GM18499 (cell line): ENCODE data around the gene NKX3-2.
A peak's percentile ranks its signal among the peaks of the same experiment; 100 is the strongest.
"Not testable (repeated sequence)": the region's sequence is repeated elsewhere in the genome, so short reads cannot be mapped to it uniquely, and the experiment has no call there.

Source experiments
- ATAC-seq: cut with Tn5 transposase; IDR thresholded peaks from one replicate; pipeline ENCODE4 v1.9.1; 2021; ENCODE audit warnings: moderate number of reproducible peaks; ENCODE audit not compliant: insufficient read depth, unreplicated experiment

NKX3-2 gene

GRCh38 chr4:13543839-13544605 is at the start of gene NKX3-2:
NKX3-2 (minus strand) TSS chr4:13544508; CDS start chr4:13544414, 94 bp downstream.
- no peak for ATAC-seq

GRCh38 chr4:13592220-13592619 is 47.9 kb upstream of the NKX3-2 start:
- no peak for ATAC-seq

GRCh38 chr4:13590766-13591165 is 46.5 kb upstream of the NKX3-2 start:
- no peak for ATAC-seq

- ATAC-seq = no peak
Measured at GRCh38 chr4:13588954-13589353, 44.6 kb upstream of the NKX3-2 start.

DNA sequence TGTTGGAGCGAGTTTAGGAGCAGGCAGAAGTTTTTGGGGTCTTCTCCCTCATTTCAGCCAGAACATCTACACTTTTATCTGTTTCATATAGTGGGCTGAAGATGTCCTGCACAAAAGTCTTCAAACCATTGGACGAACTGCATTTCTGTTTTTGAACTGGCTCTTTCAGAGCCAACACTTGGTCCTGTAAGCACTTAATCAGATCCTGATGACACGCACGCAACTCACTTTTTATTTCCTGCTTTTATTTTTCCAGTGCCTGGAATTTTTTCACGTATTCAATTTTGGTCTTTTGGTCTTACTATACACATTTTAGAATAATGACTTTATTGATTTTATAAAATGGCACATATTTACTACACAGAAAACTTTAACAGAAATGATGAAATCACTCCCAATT is 40.2 kb upstream of the NKX3-2 start:
- no peak for ATAC-seq

DNA sequence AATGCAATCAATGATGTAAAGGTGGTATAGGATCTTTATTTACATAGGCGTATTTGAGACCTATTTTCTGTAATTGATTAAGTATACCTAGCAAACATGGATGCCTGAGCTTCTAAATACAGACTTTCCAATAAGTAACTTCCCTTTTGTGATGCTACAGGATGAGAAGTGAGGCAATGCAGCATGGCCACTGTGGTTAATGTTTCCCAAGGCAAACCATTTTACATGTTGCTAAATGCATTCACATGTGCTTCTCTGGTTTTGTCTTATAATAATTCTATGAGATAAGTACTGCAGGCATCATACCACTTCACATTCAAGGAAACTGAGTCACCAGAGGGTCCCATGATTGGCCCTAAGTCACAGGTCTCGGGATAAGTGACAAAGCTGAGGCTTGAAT is 35.7 kb upstream of the NKX3-2 start:
- ATAC-seq = no peak

GRCh38 chr4:13577660-13578059 is 33.4 kb upstream of the NKX3-2 start:
- ATAC-seq = no peak

GRCh38 chr4:13570916-13571315 is 26.6 kb upstream of the NKX3-2 start:
- no peak for ATAC-seq

GRCh38 chr4:13567125-13567524 is 22.8 kb upstream of the NKX3-2 start:
- no peak for ATAC-seq

- ATAC-seq = no peak
Measured at GRCh38 chr4:13562876-13563275, 18.6 kb upstream of the NKX3-2 start.

DNA sequence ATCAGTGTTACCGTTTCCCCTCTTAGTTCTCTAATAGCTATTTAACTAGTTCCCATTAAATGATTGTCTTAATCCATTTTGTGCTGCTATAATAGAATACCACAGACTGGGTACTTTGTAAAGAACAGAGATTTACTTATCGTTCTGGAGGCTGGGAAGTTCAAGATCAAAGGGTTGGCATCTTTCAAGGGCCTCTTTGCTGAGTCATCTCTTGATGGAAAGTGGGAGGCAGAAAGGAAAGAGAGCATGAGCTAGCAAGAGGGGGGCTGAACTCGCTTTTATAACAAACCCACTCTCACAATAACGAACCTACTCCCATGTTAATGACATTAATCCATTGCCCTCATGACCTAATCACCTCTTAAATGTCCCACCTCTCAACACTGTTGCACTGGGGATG is 17.4 kb upstream of the NKX3-2 start:
- no peak for ATAC-seq

- not testable (repeated sequence) for ATAC-seq
Measured at GRCh38 chr4:13560111-13560510, 15.8 kb upstream of the NKX3-2 start.

DNA sequence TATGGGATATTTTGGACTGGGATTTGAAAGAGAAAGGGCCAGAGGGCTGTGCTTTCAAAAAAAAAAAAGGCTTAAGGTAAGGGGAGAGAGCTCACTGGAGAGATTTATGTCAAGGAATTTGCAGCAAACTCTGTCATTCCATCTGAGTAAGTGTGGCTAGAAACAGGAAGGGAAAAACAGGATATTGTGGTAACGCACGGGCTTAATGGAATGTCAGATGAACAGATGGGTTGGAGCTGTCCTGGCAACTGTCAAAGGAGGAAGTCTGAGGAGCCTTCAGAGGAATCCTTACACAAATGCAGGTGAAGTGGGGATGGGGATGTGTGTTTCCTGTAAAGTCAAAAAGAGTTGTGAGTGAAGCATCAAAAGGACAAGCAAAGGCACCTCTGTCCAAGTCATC is 15.1 kb upstream of the NKX3-2 start:
- ATAC-seq = no peak

DNA sequence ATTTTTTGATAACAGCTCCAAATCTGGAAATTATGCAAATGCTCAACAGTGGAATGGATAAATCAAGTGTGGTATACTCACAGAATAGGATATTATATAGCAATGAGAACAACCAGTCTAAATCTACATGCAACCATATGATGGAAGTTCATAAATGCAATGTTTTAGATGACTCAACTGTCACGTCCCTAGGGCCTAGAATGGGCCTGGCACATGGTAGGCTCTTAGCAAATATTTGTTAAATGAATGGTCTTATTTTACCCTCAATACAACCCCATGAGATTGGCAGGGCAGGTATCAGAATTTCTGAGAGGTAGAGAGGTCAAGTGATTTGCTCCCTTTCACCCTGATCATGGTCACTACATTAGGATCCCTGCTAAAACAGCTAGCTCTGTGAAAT is 14.6 kb upstream of the NKX3-2 start:
- no peak for ATAC-seq

- ATAC-seq = no peak
Measured at GRCh38 chr4:13555325-13555724, 11.0 kb upstream of the NKX3-2 start.

GRCh38 chr4:13553081-13553480 is 8.8 kb upstream of the NKX3-2 start:
- no peak for ATAC-seq

DNA sequence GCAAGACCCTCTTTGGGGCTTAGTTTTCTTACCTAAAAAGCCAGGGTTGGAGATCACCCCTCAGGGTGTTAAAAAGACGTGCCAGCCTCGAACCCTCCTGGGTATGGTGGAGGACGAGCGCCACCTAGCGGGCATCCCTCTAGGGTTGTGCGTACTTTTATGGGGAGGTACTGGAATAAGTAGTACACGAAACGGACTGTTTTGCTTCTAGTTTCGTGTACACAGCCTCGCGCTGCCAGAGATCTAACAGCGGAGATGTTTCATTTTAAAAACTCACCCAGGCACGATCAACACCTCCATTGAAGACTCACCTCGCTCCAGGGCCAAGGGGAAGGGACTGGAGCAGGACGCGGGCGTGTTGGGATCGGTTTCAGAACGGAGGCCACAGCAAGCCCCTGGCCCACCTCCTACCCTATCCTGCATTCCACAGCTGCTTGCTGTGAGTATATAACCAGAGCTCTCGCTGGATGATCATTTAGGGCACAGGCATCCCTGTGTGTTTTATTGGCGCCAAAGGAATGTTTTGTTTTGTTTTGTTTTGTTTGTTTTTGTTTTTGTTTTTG is 4.8 kb upstream of the NKX3-2 start:
- peak; percentile 78 for ATAC-seq

GRCh38 chr4:13548059-13548983 is 4.0 kb upstream of the NKX3-2 start:
- ATAC-seq = no peak

GRCh38 chr4:13547485-13548041 is 3.3 kb upstream of the NKX3-2 start:
- no peak for ATAC-seq

- no peak for ATAC-seq
Measured at GRCh38 chr4:13546941-13547484, 2.7 kb upstream of the NKX3-2 start.
